A673 (cell line): ENCODE measurements around the gene PSME4.

Experiments
- CTCF ChIP-seq: fragments of 300-800, 200-600 bp; sonication (generic); conservative IDR thresholded peaks from 2 replicates; pipeline ENCODE4 v1.5.1; 2017; ENCODE audit warnings: low read depth, mild to moderate bottlenecking, antibody characterized with exemption, low read length, moderate library complexity, mixed read lengths
- EZH2 ChIP-seq: fragments of 200-600 bp; sonication (generic); IDR thresholded peaks from 2 replicates; pipeline ENCODE4 v1.6.1; 2017; ENCODE audit warnings: borderline replicate concordance, low read depth, mild to moderate bottlenecking, mixed read lengths, antibody characterized with exemption, low read length; ENCODE audit not compliant: poor library complexity, severe bottlenecking

GRCh38 chr2:53970724-53971602, at the start of gene PSME4:
- TF ChIP-seq EZH2 (no peak), CTCF (no peak)
